IPS-18c (cell line): ENCODE data around the gene FGF2.
"Not testable (repeated sequence)": the region's sequence is repeated elsewhere in the genome, so short reads cannot be mapped to it uniquely, and the experiment has no call there.

Experiments used
- H3K4me3 ChIP-seq: 2 replicates; pipeline ENCODE4 v1.7.0; 2013; ENCODE audit warnings: low read depth, mild to moderate bottlenecking, low read length, moderate library complexity; ENCODE audit not compliant: insufficient read depth
- H3K9me3 ChIP-seq: one replicate; pipeline ENCODE4 v1.6.1; 2013; ENCODE audit warnings: mild to moderate bottlenecking, low read length, moderate library complexity; ENCODE audit not compliant: control insufficient read depth, insufficient read depth

FGF2 gene

DNA sequence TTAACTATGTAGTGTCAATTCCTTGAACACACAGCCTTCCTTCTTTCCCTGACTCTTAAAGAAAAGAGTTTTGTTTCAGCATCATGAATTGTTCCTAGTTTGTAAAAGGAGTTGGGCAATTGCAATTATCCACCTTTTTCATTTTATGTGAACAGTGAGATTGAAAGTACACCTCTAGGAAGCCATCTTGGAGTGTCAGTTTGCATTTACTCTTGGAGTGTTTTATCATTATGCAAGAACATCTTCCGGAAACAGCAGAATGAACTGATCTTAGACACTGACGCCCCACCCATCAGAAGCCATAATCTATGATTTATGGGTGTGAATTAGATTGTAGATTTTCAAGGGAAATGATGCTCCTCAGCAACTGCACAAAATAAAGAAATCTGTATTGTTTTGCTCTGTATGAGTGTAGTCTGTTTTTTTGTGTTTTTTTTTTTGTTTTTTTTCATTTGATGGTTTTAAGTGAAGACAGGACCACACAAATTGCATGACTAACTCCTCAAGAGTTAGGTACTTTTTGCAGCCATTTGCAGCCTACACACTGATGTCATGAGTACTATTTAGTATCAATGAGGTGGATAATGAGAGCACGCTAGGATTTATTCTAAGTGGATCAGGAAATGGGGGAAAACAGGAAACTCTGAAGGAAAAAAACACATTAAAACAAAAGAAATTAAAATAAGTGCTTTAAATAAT lies 19.5 kb upstream of the FGF2 start:
- no peak overlapping the region for H3K4me3 ChIP-seq
- H3K9me3 ChIP-seq = peaks cover 2% of the 10 kb centered on the region

DNA sequence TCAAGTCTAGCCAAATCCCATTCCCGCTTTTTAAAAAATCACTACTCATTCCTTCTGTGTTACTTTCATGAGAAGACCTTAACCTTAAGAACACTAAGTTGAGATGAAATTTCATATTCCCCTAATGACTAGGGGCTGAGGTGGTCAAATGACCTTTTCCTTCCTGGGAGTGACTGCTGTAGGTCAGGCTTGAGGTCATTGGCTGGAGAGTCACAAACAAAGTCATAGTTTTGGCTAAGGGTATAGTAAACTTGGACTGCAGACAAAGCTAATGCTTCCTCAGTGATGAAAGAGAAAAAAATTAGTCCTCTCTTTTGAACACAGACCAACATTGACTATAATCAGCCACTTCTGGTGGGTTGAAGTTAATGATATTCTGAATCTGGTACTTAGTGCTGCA lies 16.0 kb upstream of the FGF2 start:
- H3K9me3 ChIP-seq = peaks cover 2% of the 10 kb centered on the region
- H3K4me3 ChIP-seq = no peak overlapping the region

- H3K9me3 ChIP-seq = not testable (repeated sequence)
Observed at GRCh38 chr4:122811781-122812180, 14.8 kb upstream of the FGF2 start.

GRCh38 chr4:122812823-122813222 lies 13.8 kb upstream of the FGF2 start:
- not testable (repeated sequence) for H3K4me3 ChIP-seq, H3K9me3 ChIP-seq

More at GRCh38 chr4:122811781-122812180, 14.8 kb upstream of the FGF2 start:
- H3K4me3 ChIP-seq = not testable (repeated sequence)

DNA sequence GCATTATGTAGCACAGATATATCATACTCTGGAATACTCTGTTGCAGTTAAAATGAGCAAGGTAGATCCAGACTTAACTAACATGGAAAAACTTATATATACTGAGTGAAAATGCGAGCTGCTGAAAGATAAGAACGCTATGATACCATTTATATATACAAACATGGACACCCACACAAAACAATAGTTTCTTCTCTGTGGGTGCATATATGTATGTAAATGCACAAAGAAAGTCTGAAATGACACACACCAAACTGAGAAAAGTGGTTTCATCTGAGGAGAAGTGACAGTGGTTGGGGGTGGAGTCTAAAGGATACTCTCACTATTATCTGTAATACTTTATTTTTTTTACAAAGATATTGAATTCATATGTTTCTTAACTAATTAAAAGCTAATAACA lies 12.2 kb upstream of the FGF2 start:
- H3K9me3 ChIP-seq = peaks cover 2% of the 10 kb centered on the region
- H3K4me3 ChIP-seq = no peak overlapping the region

GRCh38 chr4:122815248-122815647 lies 11.4 kb upstream of the FGF2 start:
- H3K9me3 ChIP-seq = peaks cover 2% of the 10 kb centered on the region
- no peak overlapping the region for H3K4me3 ChIP-seq

DNA sequence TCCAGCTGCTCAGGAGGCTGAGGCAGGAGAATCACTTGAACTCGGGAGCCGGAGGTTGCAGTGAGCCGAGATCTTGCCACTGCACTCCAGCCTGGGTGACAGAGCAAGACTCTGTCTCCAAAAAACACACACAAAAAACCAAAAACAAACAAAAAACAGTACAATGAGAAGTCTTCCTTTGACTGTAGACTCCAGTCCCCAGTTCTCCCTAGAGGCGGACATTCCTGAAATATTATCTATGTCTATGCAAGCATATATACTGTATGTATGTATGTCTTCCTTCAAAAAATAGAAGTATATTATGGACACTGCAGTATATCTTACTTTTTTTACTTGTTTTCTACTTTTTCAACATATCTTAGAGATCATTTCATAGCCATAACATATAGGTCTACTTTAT lies 10.2 kb upstream of the FGF2 start:
- Histone ChIP-seq H3K9me3 (peaks cover 2% of the 10 kb centered on the region), H3K4me3 (no peak overlapping the region)

- Histone ChIP-seq H3K9me3 (no peaks in the 10 kb centered on the region), H3K4me3 (no peak overlapping the region)
Observed at GRCh38 chr4:122819708-122820449, 6.8 kb upstream of the FGF2 start.

- Histone ChIP-seq H3K4me3 (no peak overlapping the region), H3K9me3 (no peaks in the 10 kb centered on the region)
Observed at GRCh38 chr4:122821092-122821491, 5.5 kb upstream of the FGF2 start.

- H3K4me3 ChIP-seq = no peak overlapping the region
- no peaks in the 10 kb centered on the region for H3K9me3 ChIP-seq
Observed at GRCh38 chr4:122822466-122822865, 4.2 kb upstream of the FGF2 start.

- no peak overlapping the region for H3K4me3 ChIP-seq
- H3K9me3 ChIP-seq = no peaks in the 10 kb centered on the region
Observed at GRCh38 chr4:122823476-122823875, 3.2 kb upstream of the FGF2 start.

- H3K4me3 ChIP-seq = no peak overlapping the region
- no peaks in the 10 kb centered on the region for H3K9me3 ChIP-seq
Observed at GRCh38 chr4:122824616-122825015, 2.0 kb upstream of the FGF2 start.

DNA sequence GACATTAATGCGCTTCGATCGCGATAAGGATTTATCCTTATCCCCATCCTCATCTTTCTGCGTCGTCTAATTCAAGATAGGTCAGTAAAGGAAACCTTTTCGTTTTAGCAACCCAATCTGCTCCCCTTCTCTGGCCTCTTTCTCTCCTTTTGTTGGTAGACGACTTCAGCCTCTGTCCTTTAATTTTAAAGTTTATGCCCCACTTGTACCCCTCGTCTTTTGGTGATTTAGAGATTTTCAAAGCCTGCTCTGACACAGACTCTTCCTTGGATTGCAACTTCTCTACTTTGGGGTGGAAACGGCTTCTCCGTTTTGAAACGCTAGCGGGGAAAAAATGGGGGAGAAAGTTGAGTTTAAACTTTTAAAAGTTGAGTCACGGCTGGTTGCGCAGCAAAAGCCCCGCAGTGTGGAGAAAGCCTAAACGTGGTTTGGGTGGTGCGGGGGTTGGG lies 528 bp upstream of the FGF2 start:
- H3K9me3 ChIP-seq = no peaks in the 10 kb centered on the region
- H3K4me3 ChIP-seq = peak overlapping the region; percentile 85

- H3K4me3 ChIP-seq = peak overlapping the region; percentile 85
- H3K9me3 ChIP-seq = no peaks in the 10 kb centered on the region
Observed at GRCh38 chr4:122827258-122827878, 737 bp downstream of the FGF2 start.

GRCh38 chr4:122827879-122828601 lies 1.4 kb downstream of the FGF2 start:
- peak overlapping the region; percentile 85 for H3K4me3 ChIP-seq
- H3K9me3 ChIP-seq = no peaks in the 10 kb centered on the region

GRCh38 chr4:122830426-122831095 lies 3.9 kb downstream of the FGF2 start:
- H3K4me3 ChIP-seq = peak overlapping the region; percentile 22
- H3K9me3 ChIP-seq = no peaks in the 10 kb centered on the region
